ENCODE data around the gene ATP9B.

The ATP9B gene

GRCh38 chr18:79421275-79421857 is 352.2 kb downstream of the ATP9B start:
- no peak overlapping the region for H3K27ac ChIP-seq
- TF ChIP-seq ZFX (IDR thresholded peaks at IDR 0.05; ENCODE audit: borderline replicate concordance): no peak
- TF ChIP-seq CTCF (IDR thresholded peaks at IDR 0.05): no peak

- no peak overlapping the region for H3K27ac ChIP-seq
These were observed 353.0 kb downstream of the ATP9B start for GRCh38 chr18:79422022-79422782.

GRCh38 chr18:79422783-79423165 is 353.6 kb downstream of the ATP9B start:
- H3K27ac ChIP-seq: no peak overlapping the region
- TF ChIP-seq ZFX (IDR thresholded peaks at IDR 0.05; ENCODE audit: borderline replicate concordance) (no peak), CTCF (IDR thresholded peaks at IDR 0.05) (no peak)

More at GRCh38 chr18:79422022-79422782, 353.0 kb downstream of the ATP9B start:
- TF ChIP-seq ZFX (IDR thresholded peaks at IDR 0.05; ENCODE audit: borderline replicate concordance): no peak
- no peak for TF ChIP-seq CTCF (IDR thresholded peaks at IDR 0.05)

GRCh38 chr18:79423211-79424007 is 354.2 kb downstream of the ATP9B start:
- no peak overlapping the region for H3K27ac ChIP-seq
- TF ChIP-seq CTCF (IDR thresholded peaks at IDR 0.05) (no peak), ZFX (IDR thresholded peaks at IDR 0.05; ENCODE audit: borderline replicate concordance) (no peak)

DNA sequence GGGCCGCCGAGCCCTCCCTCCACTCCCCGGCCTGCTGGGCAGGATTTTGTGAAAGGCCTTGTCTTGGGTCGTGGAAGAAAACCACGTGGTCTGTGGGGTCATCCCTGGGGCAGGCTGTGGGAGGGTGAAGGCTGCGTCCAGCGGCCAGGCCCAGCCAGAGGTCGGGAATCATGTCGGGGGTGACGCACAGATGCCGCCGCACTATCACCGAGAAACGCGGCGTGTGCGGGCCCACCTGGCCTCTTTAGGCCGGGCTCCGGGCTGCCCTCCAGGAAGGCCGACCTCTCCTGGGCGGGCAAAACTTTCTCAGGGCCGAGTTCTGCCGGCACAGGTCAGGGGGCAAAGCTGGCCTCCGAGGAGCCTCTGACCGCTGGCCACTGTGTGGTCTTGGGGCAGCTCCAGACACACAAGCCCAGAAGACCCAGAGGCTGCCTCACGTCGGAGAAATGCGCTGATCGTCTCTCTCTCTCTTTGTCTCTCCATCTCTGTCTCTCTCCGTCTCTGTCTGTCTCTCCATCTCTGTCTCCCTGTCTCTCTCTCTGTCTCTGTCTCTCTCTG is 354.9 kb downstream of the ATP9B start:
- no peak for TF ChIP-seq CTCF (IDR thresholded peaks at IDR 0.05)
- TF ChIP-seq ZFX (IDR thresholded peaks at IDR 0.05; ENCODE audit: borderline replicate concordance): no peak
- no peak overlapping the region for H3K27ac ChIP-seq

GRCh38 chr18:79424880-79425568 is 355.8 kb downstream of the ATP9B start:
- no peak overlapping the region for H3K27ac ChIP-seq
- no peak for TF ChIP-seq ZFX (IDR thresholded peaks at IDR 0.05; ENCODE audit: borderline replicate concordance)
- no peak for TF ChIP-seq CTCF (IDR thresholded peaks at IDR 0.05)
